Stimulated activated CD4-positive, alpha-beta T cell treated with anti-CD3 and anti-CD28 coated beads, TNF-alpha, amount 100 ng/mL, for 4 hours (primary cell): Measurements from ENCODE around the gene RAB28.

ENCODE experiments used
- DNase-seq, 3 experiments: peaks; one replicate each; pipeline ENCODE4 v3.0.0-alpha.2; 2020; ENCODE audit warnings: low read depth in 3 of 3

RAB28 gene

GRCh38 chr4:13509442-13509841, 25.3 kb upstream of the RAB28 start:
- DNase-seq: no peak

GRCh38 chr4:13504374-13504773, 20.2 kb upstream of the RAB28 start:
- no peak for DNase-seq

- DNase-seq: no peak
Observed at GRCh38 chr4:13498469-13498868, 14.3 kb upstream of the RAB28 start.

- no peak for DNase-seq
Observed at GRCh38 chr4:13496605-13497004, 12.5 kb upstream of the RAB28 start.

GRCh38 chr4:13495753-13496152, 11.6 kb upstream of the RAB28 start:
- no peak for DNase-seq

GRCh38 chr4:13493793-13494192, 9.7 kb upstream of the RAB28 start:
- no peak for DNase-seq

GRCh38 chr4:13492747-13493146, 8.6 kb upstream of the RAB28 start:
- DNase-seq: no peak

- no peak for DNase-seq
Observed at GRCh38 chr4:13484749-13485221, 645 bp upstream of the RAB28 start.

- DNase-seq: peak in 1 of 3 experiments; percentile 2
Observed at GRCh38 chr4:13483768-13484121, 395 bp downstream of the RAB28 start.

- no peak for DNase-seq
Observed at GRCh38 chr4:13483136-13483767, 888 bp downstream of the RAB28 start.

GRCh38 chr4:13481569-13481968, 2.6 kb downstream of the RAB28 start:
- no peak for DNase-seq

- no peak for DNase-seq
Observed at GRCh38 chr4:13478707-13479106, 5.4 kb downstream of the RAB28 start.

GRCh38 chr4:13478131-13478530, 6.0 kb downstream of the RAB28 start:
- DNase-seq: no peak

GRCh38 chr4:13476915-13477314, 7.2 kb downstream of the RAB28 start:
- DNase-seq: no peak

GRCh38 chr4:13476152-13476551, 8.0 kb downstream of the RAB28 start:
- no peak for DNase-seq

- DNase-seq: no peak
Observed at GRCh38 chr4:13471400-13471799, 12.7 kb downstream of the RAB28 start.

GRCh38 chr4:13470379-13470778, 13.8 kb downstream of the RAB28 start:
- no peak for DNase-seq

- DNase-seq: no peak
Observed at GRCh38 chr4:13464973-13465372, 19.2 kb downstream of the RAB28 start.

- no peak for DNase-seq
Observed at GRCh38 chr4:13464543-13464942, 19.6 kb downstream of the RAB28 start.

GRCh38 chr4:13461191-13461905, 22.8 kb downstream of the RAB28 start:
- DNase-seq: no peak

- no peak for DNase-seq
Observed at GRCh38 chr4:13455411-13455810, 28.7 kb downstream of the RAB28 start.

- no peak for DNase-seq
Observed at GRCh38 chr4:13454786-13455185, 29.4 kb downstream of the RAB28 start.

GRCh38 chr4:13452927-13453579, 31.1 kb downstream of the RAB28 start:
- DNase-seq: no peak
